ENCODE data around the gene PRICKLE2.

Gene PRICKLE2

GRCh38 chr3:64239841-64240240 is 14.6 kb upstream of the PRICKLE2 start:
- no peak for TF ChIP-seq CTCF (IDR thresholded peaks at IDR 0.05; ENCODE audit: borderline replicate concordance, insufficient read depth, low read depth, low read length)
- no peak overlapping the region for H3K4me3 ChIP-seq (ENCODE audit: low read depth, low read length)

GRCh38 chr3:64238971-64239667 is 13.9 kb upstream of the PRICKLE2 start:
- no peak overlapping the region for H3K4me3 ChIP-seq (ENCODE audit: low read depth, low read length)
- TF ChIP-seq CTCF (IDR thresholded peaks at IDR 0.05; ENCODE audit: borderline replicate concordance, insufficient read depth, low read depth, low read length) = no peak

GRCh38 chr3:64237083-64237482 is 11.8 kb upstream of the PRICKLE2 start:
- TF ChIP-seq CTCF (IDR thresholded peaks at IDR 0.05; ENCODE audit: borderline replicate concordance, insufficient read depth, low read depth, low read length) = no peak
- no peak overlapping the region for H3K4me3 ChIP-seq (ENCODE audit: low read depth, low read length)

- no peak for TF ChIP-seq CTCF (IDR thresholded peaks at IDR 0.05; ENCODE audit: borderline replicate concordance, insufficient read depth, low read depth, low read length)
- H3K4me3 ChIP-seq (ENCODE audit: low read depth, low read length) = no peak overlapping the region
Observed at GRCh38 chr3:64235605-64236004, 10.3 kb upstream of the PRICKLE2 start.

GRCh38 chr3:64234571-64234970 is 9.3 kb upstream of the PRICKLE2 start:
- no peak overlapping the region for H3K4me3 ChIP-seq (ENCODE audit: low read depth, low read length)
- no peak for TF ChIP-seq CTCF (IDR thresholded peaks at IDR 0.05; ENCODE audit: borderline replicate concordance, insufficient read depth, low read depth, low read length)

GRCh38 chr3:64232821-64233220 is 7.6 kb upstream of the PRICKLE2 start:
- TF ChIP-seq CTCF (IDR thresholded peaks at IDR 0.05; ENCODE audit: borderline replicate concordance, insufficient read depth, low read depth, low read length) = no peak
- no peak overlapping the region for H3K4me3 ChIP-seq (ENCODE audit: low read depth, low read length)

GRCh38 chr3:64229903-64230302 is 4.6 kb upstream of the PRICKLE2 start:
- TF ChIP-seq CTCF (IDR thresholded peaks at IDR 0.05; ENCODE audit: borderline replicate concordance, insufficient read depth, low read depth, low read length) = no peak
- H3K4me3 ChIP-seq (ENCODE audit: low read depth, low read length) = no peak overlapping the region
